ENCODE measurements around the gene EVA1A. TPM values are rescaled to one million over a fixed set of nuclear protein-coding genes. Genes with fewer than 3 reads are reported as not detected.

EVA1A gene
- total and polyA plus RNA-seq, 12 donors, result 0.17 to 3.4 (median 0.99) TPM

DNA sequence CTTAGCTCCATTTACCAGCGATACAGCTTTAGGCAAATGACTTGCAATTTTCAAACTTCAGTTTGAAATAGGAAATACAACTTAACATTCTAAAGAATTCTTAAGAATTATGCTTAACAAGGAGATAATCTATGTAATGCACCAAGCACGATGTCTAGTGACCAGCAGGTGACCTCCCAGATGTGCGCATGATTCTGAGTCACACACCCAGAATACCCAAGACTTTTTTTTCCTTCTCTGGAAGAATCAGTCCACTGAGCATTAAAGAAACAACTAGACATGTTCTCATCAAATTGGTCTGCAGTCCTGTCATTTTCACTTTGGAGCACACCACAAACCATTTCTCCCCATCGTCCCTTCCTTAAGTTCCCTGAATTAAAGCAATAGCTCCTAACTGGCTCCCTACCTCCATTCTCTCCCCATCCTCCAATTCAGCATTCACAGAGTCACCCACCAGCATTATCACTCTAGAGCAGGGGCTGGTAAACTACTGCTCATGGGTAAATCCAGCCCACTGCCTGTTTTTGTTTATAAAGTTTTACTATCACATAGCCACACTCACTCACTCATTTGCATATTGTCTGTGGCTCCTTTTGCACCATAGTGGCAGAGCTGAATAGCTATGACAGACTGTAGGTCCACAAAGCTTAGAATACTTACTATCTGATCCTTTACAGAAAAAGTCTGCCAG lies 13.2 kb downstream of the EVA1A start:
- no peaks in the 10 kb centered on the region for H3K36me3 ChIP-seq
- DNase-seq, result no peak
- no peak overlapping the region for H3K27ac ChIP-seq
- H3K4me3 ChIP-seq, result no peak overlapping the region
- no peak for TF ChIP-seq CTCF (IDR thresholded peaks at IDR 0.05)
- H3K27me3 ChIP-seq, result peaks cover 0 to 4% (median 0%) of the 10 kb centered on the region in 7 donors
- no peak for ATAC-seq
- no peaks in the 10 kb centered on the region for H3K9me3 ChIP-seq
- H3K4me1 ChIP-seq, result no peaks in the 10 kb centered on the region
- WGBS, 2 donors, result 86% methylated on average over 4 of the region's 4 CpGs
- intact Hi-C loops (cut with DNase I), result no loop called here

- H3K36me3 ChIP-seq, result no peaks in the 10 kb centered on the region
- WGBS, 2 donors, result 70 to 78% methylated on average over 2 of the region's 2 CpGs
- no peaks in the 10 kb centered on the region for H3K9me3 ChIP-seq
- no peaks in the 10 kb centered on the region for H3K27me3 ChIP-seq
- ATAC-seq, result no peak
- DNase-seq, result no peak
- TF ChIP-seq CTCF (IDR thresholded peaks at IDR 0.05), result no peak
- intact Hi-C loops (cut with DNase I), result no loop called here
- no peak overlapping the region for H3K27ac ChIP-seq
- H3K4me3 ChIP-seq, result no peak overlapping the region
- peaks cover 0 to 4% (median 0%) of the 10 kb centered on the region in 9 donors for H3K4me1 ChIP-seq
These were observed 14.8 kb downstream of the EVA1A start for GRCh38 chr2:75545922-75546321.

- no peak for TF ChIP-seq CTCF (IDR thresholded peaks at IDR 0.05)
- Histone ChIP-seq H3K4me3 (no peak overlapping the region), H3K36me3 (no peaks in the 10 kb centered on the region), H3K27ac (no peak overlapping the region), H3K4me1 (peaks cover 0 to 9% (median 0%) of the 10 kb centered on the region in 9 donors), H3K9me3 (no peaks in the 10 kb centered on the region), H3K27me3 (no peaks in the 10 kb centered on the region)
- WGBS, 2 donors, result 92 to 93% methylated on average over 3 of the region's 3 CpGs
- ATAC-seq (no peak), DNase-seq (no peak)
- intact Hi-C loops (cut with DNase I), result no loop called here
These were observed 15.4 kb downstream of the EVA1A start for GRCh38 chr2:75545387-75545786.

DNA sequence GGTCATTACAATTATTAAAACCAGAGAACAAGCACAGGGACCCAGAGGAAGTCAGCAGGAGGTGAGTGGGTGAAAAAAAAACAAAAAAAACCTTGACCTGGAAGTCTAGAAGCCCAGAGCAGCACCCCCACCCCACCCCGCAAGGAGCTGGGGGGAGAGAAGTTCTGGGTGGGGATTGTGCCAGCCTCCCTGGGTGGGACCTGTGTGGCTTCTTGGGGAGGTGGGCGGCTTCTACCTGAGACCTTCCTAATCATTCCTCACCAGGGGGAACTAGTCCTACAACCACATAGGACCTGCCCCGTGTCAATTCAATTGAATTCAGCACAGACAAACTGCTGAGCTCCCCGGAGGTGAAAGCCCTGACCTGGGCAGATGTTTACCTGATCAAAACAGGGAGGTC lies 17.3 kb downstream of the EVA1A start:
- no peak overlapping the region for H3K4me3 ChIP-seq
- H3K27me3 ChIP-seq, result no peaks in the 10 kb centered on the region
- peaks cover 0 to 18% (median 5%) of the 10 kb centered on the region in 9 donors for H3K4me1 ChIP-seq
- DNase-seq (no peak), ATAC-seq (no peak)
- WGBS, 2 donors, result 87 to 90% methylated on average over 4 of the region's 4 CpGs
- H3K36me3 ChIP-seq, result no peaks in the 10 kb centered on the region
- no peaks in the 10 kb centered on the region for H3K9me3 ChIP-seq
- TF ChIP-seq CTCF (IDR thresholded peaks at IDR 0.05), result no peak
- intact Hi-C loops (cut with DNase I), result no loop called here
- H3K27ac ChIP-seq, result no peak overlapping the region

Data from heart right ventricle (tissue), 16 donors.